ENCODE data around the gene KRT5. TPM values are rescaled to one million over a fixed set of nuclear protein-coding genes. Genes with fewer than 3 reads are reported as not detected.

Gene KRT5
- polyA plus RNA-seq, 1 experiment = not detected

- no peaks in the 10 kb centered on the region for H3K27me3 ChIP-seq (ENCODE audit: control insufficient read depth, insufficient read depth, low read length)
- ChIA-PET CTCF (interaction anchor here (1.7 kb wide), 1 partner anchor 128 kb away, joined by 9 read pairs; no protein-coding TSS in a partner anchor), POLR2A (no interaction called here)
- no peak for DNase-seq (ENCODE audit: low read depth, low spot score)
- H3K4me3 ChIP-seq (ENCODE audit: low read depth, low read length) = no peak overlapping the region
- H3K27ac ChIP-seq (ENCODE audit: low read depth, low read length) = no peak overlapping the region
- H3K9me3 ChIP-seq (ENCODE audit: control insufficient read depth, insufficient read depth, low read length) = no peaks in the 10 kb centered on the region
- TF ChIP-seq, protein P1, sequence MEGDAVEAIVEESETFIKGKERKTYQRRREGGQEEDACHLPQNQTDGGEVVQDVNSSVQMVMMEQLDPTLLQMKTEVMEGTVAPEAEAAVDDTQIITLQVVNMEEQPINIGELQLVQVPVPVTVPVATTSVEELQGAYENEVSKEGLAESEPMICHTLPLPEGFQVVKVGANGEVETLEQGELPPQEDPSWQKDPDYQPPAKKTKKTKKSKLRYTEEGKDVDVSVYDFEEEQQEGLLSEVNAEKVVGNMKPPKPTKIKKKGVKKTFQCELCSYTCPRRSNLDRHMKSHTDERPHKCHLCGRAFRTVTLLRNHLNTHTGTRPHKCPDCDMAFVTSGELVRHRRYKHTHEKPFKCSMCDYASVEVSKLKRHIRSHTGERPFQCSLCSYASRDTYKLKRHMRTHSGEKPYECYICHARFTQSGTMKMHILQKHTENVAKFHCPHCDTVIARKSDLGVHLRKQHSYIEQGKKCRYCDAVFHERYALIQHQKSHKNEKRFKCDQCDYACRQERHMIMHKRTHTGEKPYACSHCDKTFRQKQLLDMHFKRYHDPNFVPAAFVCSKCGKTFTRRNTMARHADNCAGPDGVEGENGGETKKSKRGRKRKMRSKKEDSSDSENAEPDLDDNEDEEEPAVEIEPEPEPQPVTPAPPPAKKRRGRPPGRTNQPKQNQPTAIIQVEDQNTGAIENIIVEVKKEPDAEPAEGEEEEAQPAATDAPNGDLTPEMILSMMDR (IDR thresholded peaks at IDR 0.05; ENCODE audit: low read depth, low read length) = no peak
Observed at GRCh38 chr12:52499806-52500560, 20.2 kb downstream of the KRT5 start.

DNA sequence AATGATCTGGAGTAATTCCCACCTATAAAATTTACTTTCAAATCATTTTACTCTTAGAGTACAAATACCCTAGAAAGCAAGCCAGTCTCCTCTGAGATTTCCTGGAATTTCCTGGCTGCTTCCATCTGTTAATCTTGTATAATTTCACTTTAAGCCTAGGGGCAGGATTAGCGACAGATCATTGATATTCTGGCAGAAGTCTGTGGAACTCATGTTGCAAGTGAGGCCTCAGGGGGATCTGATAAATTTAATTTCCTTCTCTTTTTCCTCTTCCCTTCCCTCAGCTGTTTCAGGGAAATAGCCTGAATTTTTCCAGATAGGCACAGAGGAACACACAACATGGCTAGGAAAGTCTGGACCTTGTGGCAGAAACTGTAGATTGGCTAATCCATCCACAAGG lies 21.2 kb downstream of the KRT5 start:
- ChIA-PET POLR2A (no interaction called here), CTCF (interaction anchor here (1.7 kb wide), 1 partner anchor 127 kb away, joined by 9 read pairs; no protein-coding TSS in a partner anchor)
- peaks cover 6% of the 10 kb centered on the region for H3K27me3 ChIP-seq (ENCODE audit: control insufficient read depth, insufficient read depth, low read length)
- no peak for DNase-seq (ENCODE audit: low read depth, low spot score)
- H3K4me3 ChIP-seq (ENCODE audit: low read depth, low read length) = no peak overlapping the region
- TF ChIP-seq, protein P1 (IDR thresholded peaks at IDR 0.05; ENCODE audit: low read depth, low read length) = no peak
- H3K9me3 ChIP-seq (ENCODE audit: control insufficient read depth, insufficient read depth, low read length) = no peaks in the 10 kb centered on the region
- H3K27ac ChIP-seq (ENCODE audit: low read depth, low read length) = no peak overlapping the region

DNA sequence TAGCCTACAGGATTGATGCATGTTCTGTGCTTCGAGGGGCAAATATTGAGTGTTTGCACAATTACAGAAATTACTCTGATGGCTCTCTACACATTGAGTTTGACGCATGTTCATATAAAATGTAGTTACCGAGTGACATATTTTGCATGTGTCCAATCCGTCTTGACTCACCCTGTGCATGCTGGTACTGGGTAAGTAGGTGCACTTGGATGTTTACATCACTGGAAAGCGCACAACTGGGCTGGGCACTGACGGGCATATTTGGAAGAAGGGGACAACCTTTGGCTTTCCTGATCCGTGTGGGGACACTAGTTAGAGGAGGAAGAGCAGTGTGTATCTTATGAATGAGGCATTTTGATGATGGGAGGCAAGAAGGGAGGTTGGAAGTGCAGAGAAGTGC lies 22.2 kb downstream of the KRT5 start:
- H3K27ac ChIP-seq (ENCODE audit: low read depth, low read length) = no peak overlapping the region
- POLR2A ChIA-PET = no interaction called here
- peaks cover 8% of the 10 kb centered on the region for H3K27me3 ChIP-seq (ENCODE audit: control insufficient read depth, insufficient read depth, low read length)
- H3K9me3 ChIP-seq (ENCODE audit: control insufficient read depth, insufficient read depth, low read length) = no peaks in the 10 kb centered on the region
- CTCF ChIA-PET = interaction anchor here (2.0 kb wide), 1 partner anchor 9 kb away, joined by 5 read pairs; no protein-coding TSS in a partner anchor
- DNase-seq (ENCODE audit: low read depth, low spot score) = no peak
- no peak overlapping the region for H3K4me3 ChIP-seq (ENCODE audit: low read depth, low read length)
- TF ChIP-seq, protein P1 (IDR thresholded peaks at IDR 0.05; ENCODE audit: low read depth, low read length) = no peak

DNA sequence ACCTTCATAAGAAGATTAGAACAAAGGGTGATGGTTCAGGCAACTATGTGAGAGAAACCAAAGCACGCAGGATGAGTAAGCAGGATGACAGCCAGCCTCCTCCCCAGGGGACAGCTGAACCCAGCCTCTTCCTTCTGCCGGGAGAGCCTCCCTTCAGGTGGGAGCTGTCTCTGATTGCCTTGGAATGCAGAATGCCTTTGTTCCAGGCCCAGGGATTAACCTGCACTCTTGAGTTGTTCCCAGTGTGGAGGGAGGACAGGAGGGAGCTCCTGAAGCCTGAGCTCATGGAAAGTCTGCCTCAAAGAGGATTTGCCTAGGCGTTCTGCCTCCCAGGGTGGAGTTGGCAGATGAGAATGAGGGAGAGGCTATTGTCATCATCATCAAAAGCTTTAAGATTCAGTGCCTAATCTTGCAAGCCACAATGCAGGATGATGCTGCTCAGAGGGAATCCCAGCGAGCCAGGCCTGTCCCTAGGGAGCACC lies 23.6 kb downstream of the KRT5 start:
- TF ChIP-seq, protein P1 (IDR thresholded peaks at IDR 0.05; ENCODE audit: low read depth, low read length) = no peak
- Histone ChIP-seq H3K4me3 (ENCODE audit: low read depth, low read length) (no peak overlapping the region), H3K27me3 (ENCODE audit: control insufficient read depth, insufficient read depth, low read length) (peaks cover 8% of the 10 kb centered on the region), H3K9me3 (ENCODE audit: control insufficient read depth, insufficient read depth, low read length) (no peaks in the 10 kb centered on the region), H3K27ac (ENCODE audit: low read depth, low read length) (no peak overlapping the region)
- CTCF ChIA-PET = interaction anchor here (1.0 to 2.0 kb wide), 2 partner anchors 10 to 124 kb away, joined by 4 to 5 read pairs; no protein-coding TSS in a partner anchor
- POLR2A ChIA-PET = no interaction called here
- DNase-seq (ENCODE audit: low read depth, low spot score) = no peak

- no peak for DNase-seq (ENCODE audit: low read depth, low spot score)
- ChIA-PET POLR2A (no interaction called here), CTCF (interaction anchor here (2.0 kb wide), 1 partner anchor 11 kb away, joined by 5 read pairs; no protein-coding TSS in a partner anchor)
- no peak overlapping the region for H3K4me3 ChIP-seq (ENCODE audit: low read depth, low read length)
- TF ChIP-seq, protein P1 (IDR thresholded peaks at IDR 0.05; ENCODE audit: low read depth, low read length) = no peak
- peaks cover 8% of the 10 kb centered on the region for H3K27me3 ChIP-seq (ENCODE audit: control insufficient read depth, insufficient read depth, low read length)
- H3K9me3 ChIP-seq (ENCODE audit: control insufficient read depth, insufficient read depth, low read length) = no peaks in the 10 kb centered on the region
- H3K27ac ChIP-seq (ENCODE audit: low read depth, low read length) = no peak overlapping the region
Observed at GRCh38 chr12:52496054-52496453, 24.1 kb downstream of the KRT5 start.

All from AG04450 (cell line).